Measurements from ENCODE around the gene APOBEC3B. TPM values are rescaled to one million over a fixed set of nuclear protein-coding genes. Genes with fewer than 3 reads are reported as not detected.
"Not testable (repeated sequence)": the region's sequence is repeated elsewhere in the genome, so short reads cannot be mapped to it uniquely, and the experiment has no call there.

Gene APOBEC3B
- total RNA-seq, 1 donor from 2014 or later = not detected

DNA sequence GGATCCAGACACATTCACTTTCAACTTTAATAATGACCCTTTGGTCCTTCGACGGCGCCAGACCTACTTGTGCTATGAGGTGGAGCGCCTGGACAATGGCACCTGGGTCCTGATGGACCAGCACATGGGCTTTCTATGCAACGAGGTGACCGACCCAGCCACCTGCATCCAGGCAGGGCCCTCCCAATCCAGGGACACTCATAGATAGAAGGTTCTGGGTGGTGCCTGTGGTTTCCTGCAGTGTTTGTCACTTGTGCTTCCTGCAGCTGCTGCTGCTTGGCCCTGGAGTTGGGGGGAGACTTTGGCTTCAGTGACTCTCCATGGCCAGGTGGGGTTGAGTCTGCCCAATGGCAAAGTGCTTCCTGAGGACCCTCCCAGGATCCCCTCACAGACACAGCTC lies 7.3 kb downstream of the APOBEC3B start:
- FAIRE-seq (peak; percentile 55), DNase-seq (ENCODE audit: low read depth) (no peak)
- H3K4me3 ChIP-seq (ENCODE audit: low read depth, low read length) = no peak overlapping the region
- TF ChIP-seq, protein P1, sequence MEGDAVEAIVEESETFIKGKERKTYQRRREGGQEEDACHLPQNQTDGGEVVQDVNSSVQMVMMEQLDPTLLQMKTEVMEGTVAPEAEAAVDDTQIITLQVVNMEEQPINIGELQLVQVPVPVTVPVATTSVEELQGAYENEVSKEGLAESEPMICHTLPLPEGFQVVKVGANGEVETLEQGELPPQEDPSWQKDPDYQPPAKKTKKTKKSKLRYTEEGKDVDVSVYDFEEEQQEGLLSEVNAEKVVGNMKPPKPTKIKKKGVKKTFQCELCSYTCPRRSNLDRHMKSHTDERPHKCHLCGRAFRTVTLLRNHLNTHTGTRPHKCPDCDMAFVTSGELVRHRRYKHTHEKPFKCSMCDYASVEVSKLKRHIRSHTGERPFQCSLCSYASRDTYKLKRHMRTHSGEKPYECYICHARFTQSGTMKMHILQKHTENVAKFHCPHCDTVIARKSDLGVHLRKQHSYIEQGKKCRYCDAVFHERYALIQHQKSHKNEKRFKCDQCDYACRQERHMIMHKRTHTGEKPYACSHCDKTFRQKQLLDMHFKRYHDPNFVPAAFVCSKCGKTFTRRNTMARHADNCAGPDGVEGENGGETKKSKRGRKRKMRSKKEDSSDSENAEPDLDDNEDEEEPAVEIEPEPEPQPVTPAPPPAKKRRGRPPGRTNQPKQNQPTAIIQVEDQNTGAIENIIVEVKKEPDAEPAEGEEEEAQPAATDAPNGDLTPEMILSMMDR (IDR thresholded peaks at IDR 0.05; ENCODE audit: insufficient read depth, low read length, severe bottlenecking) = no peak
- peaks cover 16% of the 10 kb centered on the region for H3K27me3 ChIP-seq (ENCODE audit: control insufficient read depth, insufficient read depth, low read length)
- no peaks in the 10 kb centered on the region for H3K36me3 ChIP-seq (ENCODE audit: control insufficient read depth, insufficient read depth, low read length)

DNA sequence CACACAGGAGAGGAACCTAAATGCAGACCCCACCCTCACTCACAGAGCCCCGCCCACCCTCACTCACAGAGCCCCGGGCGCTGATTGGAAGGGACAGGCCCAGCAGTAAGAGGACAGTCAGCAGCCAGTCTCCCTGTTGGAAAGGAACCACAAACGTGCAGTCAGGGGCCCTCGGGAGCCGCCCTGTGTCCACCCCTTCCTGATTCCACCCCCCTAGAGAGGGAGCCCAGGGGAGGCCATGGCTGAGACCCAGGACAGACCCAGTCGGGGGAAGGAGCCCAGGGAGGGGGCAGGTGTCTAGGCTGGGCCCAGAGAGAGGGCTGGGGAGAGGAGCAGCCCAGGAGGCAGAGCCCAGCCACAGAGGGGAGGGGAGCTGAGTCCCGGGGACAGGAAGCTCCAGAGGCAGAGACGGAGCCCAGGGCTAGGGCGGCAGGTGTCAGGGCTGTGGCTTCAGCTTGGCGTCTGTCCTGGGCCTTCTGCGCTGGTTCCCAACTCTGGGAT lies 10.8 kb downstream of the APOBEC3B start:
- DNase-seq (ENCODE audit: low read depth); H3K4me3 ChIP-seq (ENCODE audit: low read depth, low read length); FAIRE-seq; H3K36me3 ChIP-seq (ENCODE audit: control insufficient read depth, insufficient read depth, low read length): not testable (repeated sequence)
- H3K27me3 ChIP-seq (ENCODE audit: control insufficient read depth, insufficient read depth, low read length) = peaks cover 17% of the 10 kb centered on the region

DNA sequence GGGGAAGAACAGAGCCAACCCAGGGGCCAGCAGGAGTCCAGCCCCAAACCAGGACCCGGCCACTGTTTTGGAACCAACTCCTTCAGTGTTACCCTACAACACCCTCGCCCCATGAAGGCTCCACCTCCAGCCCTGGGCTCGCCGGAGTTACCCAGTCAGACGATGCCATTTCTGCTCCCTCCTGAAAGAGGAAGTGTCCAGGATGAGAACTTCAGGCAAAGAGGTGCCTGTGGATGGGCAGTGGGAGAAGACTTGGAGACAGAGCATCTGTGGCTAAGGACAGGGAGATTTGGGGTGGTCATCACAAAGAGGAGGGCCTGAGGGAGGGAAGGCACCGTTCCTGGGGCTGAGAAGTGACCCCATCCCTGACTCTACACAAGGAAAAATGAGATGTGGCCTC lies 14.0 kb downstream of the APOBEC3B start:
- FAIRE-seq = no peak
- TF ChIP-seq, protein P1 (IDR thresholded peaks at IDR 0.05; ENCODE audit: insufficient read depth, low read length, severe bottlenecking) = no peak
- Histone ChIP-seq H3K27me3 (ENCODE audit: control insufficient read depth, insufficient read depth, low read length) (peaks cover 7% of the 10 kb centered on the region), H3K4me3 (ENCODE audit: low read depth, low read length) (no peak overlapping the region), H3K36me3 (ENCODE audit: control insufficient read depth, insufficient read depth, low read length) (no peaks in the 10 kb centered on the region)
- DNase-seq (ENCODE audit: low read depth) = no peak

DNA sequence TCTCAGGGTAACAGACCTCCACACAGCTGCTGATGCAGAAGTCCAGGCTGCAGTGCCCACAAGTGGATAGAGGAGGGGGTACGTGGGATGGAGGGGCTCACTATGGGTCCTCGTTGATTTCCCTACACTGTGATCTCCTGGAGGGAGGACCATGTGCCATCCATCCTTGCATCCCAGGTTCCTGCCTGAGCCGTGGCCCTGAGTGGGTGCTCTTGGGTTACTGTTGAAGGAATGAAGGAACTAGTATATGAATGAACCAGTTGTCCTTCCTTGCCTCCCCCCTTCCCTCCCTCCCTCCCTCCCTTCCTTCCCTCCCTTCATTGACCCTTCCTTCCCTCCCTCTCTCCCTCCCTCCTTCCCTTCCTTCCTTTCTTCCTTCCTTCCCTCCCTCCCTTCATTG lies 15.4 kb downstream of the APOBEC3B start:
- no peak for DNase-seq (ENCODE audit: low read depth)
- Histone ChIP-seq H3K36me3 (ENCODE audit: control insufficient read depth, insufficient read depth, low read length) (no peaks in the 10 kb centered on the region), H3K4me3 (ENCODE audit: low read depth, low read length) (no peak overlapping the region), H3K27me3 (ENCODE audit: control insufficient read depth, insufficient read depth, low read length) (peaks cover 7% of the 10 kb centered on the region)
- TF ChIP-seq, protein P1 (IDR thresholded peaks at IDR 0.05; ENCODE audit: insufficient read depth, low read length, severe bottlenecking) = no peak
- no peak for FAIRE-seq

DNA sequence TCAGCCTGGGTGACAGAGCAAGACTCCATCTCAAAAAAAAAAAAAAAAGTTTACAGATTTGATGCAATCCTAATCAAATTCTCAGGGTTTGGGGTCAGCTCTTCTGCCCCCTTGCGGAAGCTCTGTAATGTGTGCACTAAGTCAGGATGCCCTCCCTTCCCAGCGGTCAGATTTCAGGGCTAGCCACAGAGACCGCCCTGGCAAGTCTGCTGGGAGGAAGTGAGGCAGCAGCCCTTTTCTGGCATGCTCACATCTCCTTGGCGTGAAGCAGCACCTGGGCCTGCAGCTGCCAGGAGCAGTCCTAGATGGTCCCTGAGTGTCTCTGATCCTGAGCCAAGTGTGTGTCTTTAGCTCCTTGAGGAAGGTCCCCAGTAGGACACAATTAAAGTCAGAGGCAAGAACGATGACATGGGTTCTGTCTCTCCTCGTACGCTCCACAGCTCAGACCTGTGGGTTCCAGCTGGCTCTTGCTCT lies 21.1 kb downstream of the APOBEC3B start:
- FAIRE-seq (peak; percentile 83), DNase-seq (ENCODE audit: low read depth) (peak; percentile 80)
- H3K36me3 ChIP-seq (ENCODE audit: control insufficient read depth, insufficient read depth, low read length) = no peaks in the 10 kb centered on the region
- no peak overlapping the region for H3K4me3 ChIP-seq (ENCODE audit: low read depth, low read length)
- no peaks in the 10 kb centered on the region for H3K27me3 ChIP-seq (ENCODE audit: control insufficient read depth, insufficient read depth, low read length)
- TF ChIP-seq, protein P1 (IDR thresholded peaks at IDR 0.05; ENCODE audit: insufficient read depth, low read length, severe bottlenecking) = peak; percentile 78

DNA sequence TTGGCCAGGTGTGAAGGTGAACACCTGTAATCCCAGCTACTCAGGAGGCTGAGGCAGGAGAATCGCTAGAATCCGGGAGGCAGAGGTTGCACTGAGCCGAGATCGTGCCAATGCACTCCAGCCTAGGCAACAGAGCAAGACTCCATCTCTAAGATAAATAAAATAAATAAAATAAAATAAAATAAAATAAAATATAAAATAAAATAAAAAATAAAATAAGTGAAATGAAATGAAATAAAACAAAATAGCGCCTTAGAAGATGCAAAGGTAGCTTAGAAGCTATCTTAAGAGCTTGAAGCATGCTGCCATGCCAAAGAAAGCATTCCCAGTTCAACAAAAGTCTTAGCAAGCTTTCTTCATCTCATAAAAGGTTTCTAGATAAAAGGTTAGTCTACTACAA lies 25.0 kb downstream of the APOBEC3B start:
- DNase-seq (ENCODE audit: low read depth) (no peak), FAIRE-seq (no peak)
- H3K27me3 ChIP-seq (ENCODE audit: control insufficient read depth, insufficient read depth, low read length) = no peaks in the 10 kb centered on the region
- H3K4me3 ChIP-seq (ENCODE audit: low read depth, low read length) = no peak overlapping the region
- TF ChIP-seq, protein P1 (IDR thresholded peaks at IDR 0.05; ENCODE audit: insufficient read depth, low read length, severe bottlenecking) = no peak
- H3K36me3 ChIP-seq (ENCODE audit: control insufficient read depth, insufficient read depth, low read length) = no peaks in the 10 kb centered on the region

DNA sequence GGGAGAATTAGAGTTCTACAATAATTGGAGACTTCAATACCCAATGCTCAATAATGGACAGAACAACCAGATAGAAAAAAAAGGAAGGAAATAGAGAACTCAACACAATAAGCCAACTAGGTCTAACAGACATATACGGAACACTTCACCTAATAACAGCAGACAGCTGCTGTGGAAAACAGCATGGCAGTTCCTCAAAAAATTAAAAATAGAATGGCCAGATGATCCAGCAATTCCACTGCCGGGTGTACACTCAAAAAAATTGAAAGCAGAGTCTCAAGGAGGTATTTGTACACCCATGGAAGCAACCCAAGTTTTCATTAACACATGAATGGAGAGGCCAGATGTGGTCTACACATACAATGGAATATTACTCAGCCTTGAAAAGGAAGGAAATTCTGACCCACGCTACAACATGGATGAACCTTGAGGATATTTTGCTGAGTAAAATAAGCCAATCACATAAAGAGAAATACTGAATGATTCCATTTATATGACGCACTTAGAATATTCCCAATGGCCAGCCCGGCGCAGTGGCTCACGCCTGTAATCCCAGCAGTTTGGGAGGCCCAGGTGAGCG lies 26.2 kb downstream of the APOBEC3B start:
- H3K36me3 ChIP-seq (ENCODE audit: control insufficient read depth, insufficient read depth, low read length); FAIRE-seq; H3K27me3 ChIP-seq (ENCODE audit: control insufficient read depth, insufficient read depth, low read length); DNase-seq (ENCODE audit: low read depth); H3K4me3 ChIP-seq (ENCODE audit: low read depth, low read length): not testable (repeated sequence)

Data from bronchial epithelial cell (primary cell).